ENCODE measurements around the gene UBE2S.

Gene UBE2S

GRCh38 chr19:55391191-55391670, 16.4 kb downstream of the UBE2S start:
- DNase-seq (ENCODE audit: low read depth) = no peak
- no peak for TF ChIP-seq CTCF (conservative IDR thresholded peaks at IDR 0.05; ENCODE audit: low read depth, low read length)
- no peak overlapping the region for H3K4me3 ChIP-seq (ENCODE audit: low read depth, low read length)

GRCh38 chr19:55390461-55390880, 17.1 kb downstream of the UBE2S start:
- H3K4me3 ChIP-seq (ENCODE audit: low read depth, low read length) = no peak overlapping the region
- TF ChIP-seq CTCF (conservative IDR thresholded peaks at IDR 0.05; ENCODE audit: low read depth, low read length) = no peak
- DNase-seq (ENCODE audit: low read depth) = peak; percentile 88

GRCh38 chr19:55389386-55390317, 17.9 kb downstream of the UBE2S start:
- no peak for TF ChIP-seq CTCF (conservative IDR thresholded peaks at IDR 0.05; ENCODE audit: low read depth, low read length)
- no peak overlapping the region for H3K4me3 ChIP-seq (ENCODE audit: low read depth, low read length)
- DNase-seq (ENCODE audit: low read depth) = no peak

GRCh38 chr19:55387736-55388497, 19.7 kb downstream of the UBE2S start:
- H3K4me3 ChIP-seq (ENCODE audit: low read depth, low read length) = peak overlapping the region; percentile 77
- no peak for TF ChIP-seq CTCF (conservative IDR thresholded peaks at IDR 0.05; ENCODE audit: low read depth, low read length)
- no peak for DNase-seq (ENCODE audit: low read depth)

GRCh38 chr19:55386493-55386971, 21.1 kb downstream of the UBE2S start:
- H3K4me3 ChIP-seq (ENCODE audit: low read depth, low read length) = peak overlapping the region; percentile 77
- TF ChIP-seq CTCF (conservative IDR thresholded peaks at IDR 0.05; ENCODE audit: low read depth, low read length) = no peak
- DNase-seq (ENCODE audit: low read depth) = no peak

- peak; percentile 99 for DNase-seq (ENCODE audit: low read depth)
- no peak for TF ChIP-seq CTCF (conservative IDR thresholded peaks at IDR 0.05; ENCODE audit: low read depth, low read length)
- peak within 1 kb of the TSS; percentile 77 for H3K4me3 ChIP-seq (ENCODE audit: low read depth, low read length)
Measured at GRCh38 chr19:55385724-55386492, 21.7 kb downstream of the UBE2S start, which contains the start of gene RPL28. RPL28 (plus strand) TSS chr19:55385932; CDS start chr19:55386358, 426 bp downstream.
